ENCODE results near the gene KCP. TPM values are rescaled to one million over a fixed set of nuclear protein-coding genes. Genes with fewer than 3 reads are reported as not detected.

The KCP gene
- polyA plus RNA-seq, 1 donor from 2014 or later: 0.31 TPM

GRCh38 chr7:128843938-128844621, 66.4 kb downstream of the KCP start:
- H3K9me3 ChIP-seq (ENCODE audit: low read length): no peaks in the 10 kb centered on the region
- H3K9me2 ChIP-seq (ENCODE audit: insufficient read depth, low read length): no peaks in the 10 kb centered on the region
- H3K27ac ChIP-seq (ENCODE audit: low read length): no peak overlapping the region
- H3F3A ChIP-seq (ENCODE audit: insufficient read depth, low read length, poor library complexity, severe bottlenecking): no peaks in the 10 kb centered on the region
- no peak overlapping the region for H3K9ac ChIP-seq (ENCODE audit: low read length)
- no peak overlapping the region for H3K4me3 ChIP-seq (ENCODE audit: low read length)
- H3K36me3 ChIP-seq (ENCODE audit: insufficient read depth, low read length): no peaks in the 10 kb centered on the region
- no peak overlapping the region for H2AFZ ChIP-seq (ENCODE audit: low read depth, low read length)
- no peaks in the 10 kb centered on the region for H3K27me3 ChIP-seq (ENCODE audit: insufficient read depth, low read depth, low read length)
- no peak overlapping the region for H3K4me2 ChIP-seq (ENCODE audit: low read length)
- TF ChIP-seq MXI1 (conservative IDR thresholded peaks at IDR 0.05; ENCODE audit: poor library complexity, severe bottlenecking) (no peak), CTCF (IDR thresholded peaks at IDR 0.05; ENCODE audit: poor library complexity, severe bottlenecking) (no peak), SMC3 (conservative IDR thresholded peaks at IDR 0.05; ENCODE audit: poor library complexity) (no peak), EZH2 (IDR thresholded peaks at IDR 0.05; ENCODE audit: borderline replicate concordance, insufficient read depth, low read length, poor library complexity, severe bottlenecking) (no peak), POLR2AphosphoS5 (IDR thresholded peaks at IDR 0.05) (no peak), TAF1 (IDR thresholded peaks at IDR 0.05; ENCODE audit: low read depth) (no peak), RAD21 (conservative IDR thresholded peaks at IDR 0.05) (no peak), EP300 (conservative IDR thresholded peaks at IDR 0.05; ENCODE audit: poor library complexity, severe bottlenecking) (no peak)
- TF ChIP-seq, protein P1, sequence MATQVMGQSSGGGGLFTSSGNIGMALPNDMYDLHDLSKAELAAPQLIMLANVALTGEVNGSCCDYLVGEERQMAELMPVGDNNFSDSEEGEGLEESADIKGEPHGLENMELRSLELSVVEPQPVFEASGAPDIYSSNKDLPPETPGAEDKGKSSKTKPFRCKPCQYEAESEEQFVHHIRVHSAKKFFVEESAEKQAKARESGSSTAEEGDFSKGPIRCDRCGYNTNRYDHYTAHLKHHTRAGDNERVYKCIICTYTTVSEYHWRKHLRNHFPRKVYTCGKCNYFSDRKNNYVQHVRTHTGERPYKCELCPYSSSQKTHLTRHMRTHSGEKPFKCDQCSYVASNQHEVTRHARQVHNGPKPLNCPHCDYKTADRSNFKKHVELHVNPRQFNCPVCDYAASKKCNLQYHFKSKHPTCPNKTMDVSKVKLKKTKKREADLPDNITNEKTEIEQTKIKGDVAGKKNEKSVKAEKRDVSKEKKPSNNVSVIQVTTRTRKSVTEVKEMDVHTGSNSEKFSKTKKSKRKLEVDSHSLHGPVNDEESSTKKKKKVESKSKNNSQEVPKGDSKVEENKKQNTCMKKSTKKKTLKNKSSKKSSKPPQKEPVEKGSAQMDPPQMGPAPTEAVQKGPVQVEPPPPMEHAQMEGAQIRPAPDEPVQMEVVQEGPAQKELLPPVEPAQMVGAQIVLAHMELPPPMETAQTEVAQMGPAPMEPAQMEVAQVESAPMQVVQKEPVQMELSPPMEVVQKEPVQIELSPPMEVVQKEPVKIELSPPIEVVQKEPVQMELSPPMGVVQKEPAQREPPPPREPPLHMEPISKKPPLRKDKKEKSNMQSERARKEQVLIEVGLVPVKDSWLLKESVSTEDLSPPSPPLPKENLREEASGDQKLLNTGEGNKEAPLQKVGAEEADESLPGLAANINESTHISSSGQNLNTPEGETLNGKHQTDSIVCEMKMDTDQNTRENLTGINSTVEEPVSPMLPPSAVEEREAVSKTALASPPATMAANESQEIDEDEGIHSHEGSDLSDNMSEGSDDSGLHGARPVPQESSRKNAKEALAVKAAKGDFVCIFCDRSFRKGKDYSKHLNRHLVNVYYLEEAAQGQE (IDR thresholded peaks at IDR 0.05; ENCODE audit: borderline replicate concordance): no peak
- no peaks in the 10 kb centered on the region for H4K20me1 ChIP-seq (ENCODE audit: insufficient read depth)
- H3K79me2 ChIP-seq (replicated peaks; ENCODE audit: insufficient read depth, low read length): no peaks in the 10 kb centered on the region

DNA sequence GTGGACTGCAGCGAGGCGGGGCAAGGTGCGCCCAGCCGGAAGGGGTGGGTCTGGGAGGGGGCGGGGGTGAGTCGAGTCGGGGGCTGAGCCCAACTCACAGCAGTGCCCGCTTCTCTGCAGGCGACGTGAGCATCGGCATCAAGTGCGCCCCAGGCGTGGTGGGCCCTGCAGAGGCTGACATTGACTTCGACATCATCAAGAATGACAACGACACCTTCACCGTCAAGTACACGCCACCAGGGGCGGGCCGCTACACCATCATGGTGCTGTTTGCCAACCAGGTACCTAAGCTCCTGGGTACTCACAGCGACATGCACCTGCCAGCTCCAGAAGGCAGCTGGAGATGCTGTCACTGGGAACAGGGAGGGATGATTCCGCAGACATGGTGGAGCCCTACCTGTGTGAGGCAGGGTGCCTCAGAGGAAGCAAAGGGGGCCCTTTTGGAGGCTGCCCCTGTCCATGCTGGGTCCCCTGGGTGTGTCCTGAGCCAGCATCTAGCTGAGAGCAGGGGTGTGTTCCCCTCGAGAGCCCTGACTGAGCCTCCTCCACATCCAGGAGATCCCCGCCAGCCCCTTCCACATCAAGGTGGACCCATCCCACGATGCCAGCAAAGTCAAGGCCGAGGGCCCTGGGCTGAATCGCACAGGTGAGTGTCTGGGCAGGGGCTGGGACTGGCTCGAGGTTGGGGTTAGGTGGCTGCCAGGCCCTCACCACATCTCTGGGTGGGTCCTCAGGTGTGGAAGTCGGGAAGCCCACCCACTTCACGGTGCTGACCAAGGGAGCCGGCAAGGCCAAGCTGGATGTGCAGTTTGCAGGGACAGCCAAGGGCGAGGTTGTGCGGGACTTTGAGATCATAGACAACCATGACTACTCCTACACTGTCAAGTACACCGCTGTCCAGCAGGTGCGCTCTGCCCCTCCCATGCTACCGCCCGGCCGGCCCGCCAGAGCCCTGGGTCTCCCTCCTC, 67.6 kb downstream of the KCP start:
- no peak overlapping the region for H2AFZ ChIP-seq (ENCODE audit: low read depth, low read length)
- no peak overlapping the region for H3K4me3 ChIP-seq (ENCODE audit: low read length)
- H3K36me3 ChIP-seq (ENCODE audit: insufficient read depth, low read length): no peaks in the 10 kb centered on the region
- no peak overlapping the region for H3K9ac ChIP-seq (ENCODE audit: low read length)
- H3K79me2 ChIP-seq (replicated peaks; ENCODE audit: insufficient read depth, low read length): no peaks in the 10 kb centered on the region
- TF ChIP-seq EZH2 (IDR thresholded peaks at IDR 0.05; ENCODE audit: borderline replicate concordance, insufficient read depth, low read length, poor library complexity, severe bottlenecking) (no peak), TAF1 (IDR thresholded peaks at IDR 0.05; ENCODE audit: low read depth) (no peak), RAD21 (conservative IDR thresholded peaks at IDR 0.05) (no peak), CTCF (IDR thresholded peaks at IDR 0.05; ENCODE audit: poor library complexity, severe bottlenecking) (no peak), EP300 (conservative IDR thresholded peaks at IDR 0.05; ENCODE audit: poor library complexity, severe bottlenecking) (no peak), SMC3 (conservative IDR thresholded peaks at IDR 0.05; ENCODE audit: poor library complexity) (no peak), POLR2AphosphoS5 (IDR thresholded peaks at IDR 0.05) (no peak), MXI1 (conservative IDR thresholded peaks at IDR 0.05; ENCODE audit: poor library complexity, severe bottlenecking) (no peak)
- TF ChIP-seq, protein P1 (IDR thresholded peaks at IDR 0.05; ENCODE audit: borderline replicate concordance): no peak
- no peak overlapping the region for H3K27ac ChIP-seq (ENCODE audit: low read length)
- no peaks in the 10 kb centered on the region for H3F3A ChIP-seq (ENCODE audit: insufficient read depth, low read length, poor library complexity, severe bottlenecking)
- H3K27me3 ChIP-seq (ENCODE audit: insufficient read depth, low read depth, low read length): no peaks in the 10 kb centered on the region
- H3K4me2 ChIP-seq (ENCODE audit: low read length): no peak overlapping the region
- H3K9me3 ChIP-seq (ENCODE audit: low read length): no peaks in the 10 kb centered on the region
- no peaks in the 10 kb centered on the region for H3K9me2 ChIP-seq (ENCODE audit: insufficient read depth, low read length)
- H4K20me1 ChIP-seq (ENCODE audit: insufficient read depth): no peaks in the 10 kb centered on the region
